ENCODE measurements around the gene COL9A3. TPM values are rescaled to one million over a fixed set of nuclear protein-coding genes. Genes with fewer than 3 reads are reported as not detected.

The COL9A3 gene
- polyA plus RNA-seq, 1 donor from 2014 or later = 3.1 TPM

GRCh38 chr20:62887152-62887859, 70.5 kb downstream of the COL9A3 start:
- H3K36me3 ChIP-seq (ENCODE audit: insufficient read depth, low read length) = no peaks in the 10 kb centered on the region
- no peak overlapping the region for H3K4me2 ChIP-seq (ENCODE audit: low read length)
- H3K27ac ChIP-seq (ENCODE audit: low read length) = no peak overlapping the region
- TF ChIP-seq, protein P1, sequence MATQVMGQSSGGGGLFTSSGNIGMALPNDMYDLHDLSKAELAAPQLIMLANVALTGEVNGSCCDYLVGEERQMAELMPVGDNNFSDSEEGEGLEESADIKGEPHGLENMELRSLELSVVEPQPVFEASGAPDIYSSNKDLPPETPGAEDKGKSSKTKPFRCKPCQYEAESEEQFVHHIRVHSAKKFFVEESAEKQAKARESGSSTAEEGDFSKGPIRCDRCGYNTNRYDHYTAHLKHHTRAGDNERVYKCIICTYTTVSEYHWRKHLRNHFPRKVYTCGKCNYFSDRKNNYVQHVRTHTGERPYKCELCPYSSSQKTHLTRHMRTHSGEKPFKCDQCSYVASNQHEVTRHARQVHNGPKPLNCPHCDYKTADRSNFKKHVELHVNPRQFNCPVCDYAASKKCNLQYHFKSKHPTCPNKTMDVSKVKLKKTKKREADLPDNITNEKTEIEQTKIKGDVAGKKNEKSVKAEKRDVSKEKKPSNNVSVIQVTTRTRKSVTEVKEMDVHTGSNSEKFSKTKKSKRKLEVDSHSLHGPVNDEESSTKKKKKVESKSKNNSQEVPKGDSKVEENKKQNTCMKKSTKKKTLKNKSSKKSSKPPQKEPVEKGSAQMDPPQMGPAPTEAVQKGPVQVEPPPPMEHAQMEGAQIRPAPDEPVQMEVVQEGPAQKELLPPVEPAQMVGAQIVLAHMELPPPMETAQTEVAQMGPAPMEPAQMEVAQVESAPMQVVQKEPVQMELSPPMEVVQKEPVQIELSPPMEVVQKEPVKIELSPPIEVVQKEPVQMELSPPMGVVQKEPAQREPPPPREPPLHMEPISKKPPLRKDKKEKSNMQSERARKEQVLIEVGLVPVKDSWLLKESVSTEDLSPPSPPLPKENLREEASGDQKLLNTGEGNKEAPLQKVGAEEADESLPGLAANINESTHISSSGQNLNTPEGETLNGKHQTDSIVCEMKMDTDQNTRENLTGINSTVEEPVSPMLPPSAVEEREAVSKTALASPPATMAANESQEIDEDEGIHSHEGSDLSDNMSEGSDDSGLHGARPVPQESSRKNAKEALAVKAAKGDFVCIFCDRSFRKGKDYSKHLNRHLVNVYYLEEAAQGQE (IDR thresholded peaks at IDR 0.05; ENCODE audit: borderline replicate concordance) = no peak
- no peak for TF ChIP-seq RAD21 (conservative IDR thresholded peaks at IDR 0.05)
- TF ChIP-seq EZH2 (IDR thresholded peaks at IDR 0.05; ENCODE audit: borderline replicate concordance, insufficient read depth, low read length, poor library complexity, severe bottlenecking) = no peak
- TF ChIP-seq MXI1 (conservative IDR thresholded peaks at IDR 0.05; ENCODE audit: poor library complexity, severe bottlenecking) = no peak
- no peak for TF ChIP-seq POLR2AphosphoS5 (IDR thresholded peaks at IDR 0.05)
- TF ChIP-seq, protein P2, sequence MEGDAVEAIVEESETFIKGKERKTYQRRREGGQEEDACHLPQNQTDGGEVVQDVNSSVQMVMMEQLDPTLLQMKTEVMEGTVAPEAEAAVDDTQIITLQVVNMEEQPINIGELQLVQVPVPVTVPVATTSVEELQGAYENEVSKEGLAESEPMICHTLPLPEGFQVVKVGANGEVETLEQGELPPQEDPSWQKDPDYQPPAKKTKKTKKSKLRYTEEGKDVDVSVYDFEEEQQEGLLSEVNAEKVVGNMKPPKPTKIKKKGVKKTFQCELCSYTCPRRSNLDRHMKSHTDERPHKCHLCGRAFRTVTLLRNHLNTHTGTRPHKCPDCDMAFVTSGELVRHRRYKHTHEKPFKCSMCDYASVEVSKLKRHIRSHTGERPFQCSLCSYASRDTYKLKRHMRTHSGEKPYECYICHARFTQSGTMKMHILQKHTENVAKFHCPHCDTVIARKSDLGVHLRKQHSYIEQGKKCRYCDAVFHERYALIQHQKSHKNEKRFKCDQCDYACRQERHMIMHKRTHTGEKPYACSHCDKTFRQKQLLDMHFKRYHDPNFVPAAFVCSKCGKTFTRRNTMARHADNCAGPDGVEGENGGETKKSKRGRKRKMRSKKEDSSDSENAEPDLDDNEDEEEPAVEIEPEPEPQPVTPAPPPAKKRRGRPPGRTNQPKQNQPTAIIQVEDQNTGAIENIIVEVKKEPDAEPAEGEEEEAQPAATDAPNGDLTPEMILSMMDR (IDR thresholded peaks at IDR 0.05; ENCODE audit: poor library complexity, severe bottlenecking) = no peak
- no peak for TF ChIP-seq TAF1 (IDR thresholded peaks at IDR 0.05; ENCODE audit: low read depth)
- TF ChIP-seq EP300 (conservative IDR thresholded peaks at IDR 0.05; ENCODE audit: poor library complexity, severe bottlenecking) = no peak
- no peak for TF ChIP-seq SMC3 (conservative IDR thresholded peaks at IDR 0.05; ENCODE audit: poor library complexity)
- no peak overlapping the region for H3K4me3 ChIP-seq (ENCODE audit: low read length)
- H3K9me2 ChIP-seq (ENCODE audit: insufficient read depth, low read length) = no peaks in the 10 kb centered on the region
- H3K79me2 ChIP-seq (replicated peaks; ENCODE audit: insufficient read depth, low read length) = no peaks in the 10 kb centered on the region
- no peaks in the 10 kb centered on the region for H4K20me1 ChIP-seq (ENCODE audit: insufficient read depth)
- H2AFZ ChIP-seq (ENCODE audit: low read depth, low read length) = no peak overlapping the region
- H3F3A ChIP-seq (ENCODE audit: insufficient read depth, low read length, poor library complexity, severe bottlenecking) = no peaks in the 10 kb centered on the region
- no peaks in the 10 kb centered on the region for H3K9me3 ChIP-seq (ENCODE audit: low read length)
- H3K9ac ChIP-seq (ENCODE audit: low read length) = no peak overlapping the region
- no peaks in the 10 kb centered on the region for H3K27me3 ChIP-seq (ENCODE audit: insufficient read depth, low read depth, low read length)

GRCh38 chr20:62887860-62888239, 71.0 kb downstream of the COL9A3 start:
- Histone ChIP-seq H3K4me2 (ENCODE audit: low read length) (no peak overlapping the region), H3K36me3 (ENCODE audit: insufficient read depth, low read length) (no peaks in the 10 kb centered on the region), H3K9me2 (ENCODE audit: insufficient read depth, low read length) (no peaks in the 10 kb centered on the region), H2AFZ (ENCODE audit: low read depth, low read length) (no peak overlapping the region), H3F3A (ENCODE audit: insufficient read depth, low read length, poor library complexity, severe bottlenecking) (no peaks in the 10 kb centered on the region), H3K79me2 (replicated peaks; ENCODE audit: insufficient read depth, low read length) (no peaks in the 10 kb centered on the region), H3K9ac (ENCODE audit: low read length) (no peak overlapping the region), H4K20me1 (ENCODE audit: insufficient read depth) (no peaks in the 10 kb centered on the region), H3K27ac (ENCODE audit: low read length) (no peak overlapping the region), H3K27me3 (ENCODE audit: insufficient read depth, low read depth, low read length) (no peaks in the 10 kb centered on the region), H3K4me3 (ENCODE audit: low read length) (no peak overlapping the region), H3K9me3 (ENCODE audit: low read length) (no peaks in the 10 kb centered on the region)
- TF ChIP-seq, protein P2 (IDR thresholded peaks at IDR 0.05; ENCODE audit: poor library complexity, severe bottlenecking) = no peak
- TF ChIP-seq SMC3 (conservative IDR thresholded peaks at IDR 0.05; ENCODE audit: poor library complexity) = no peak
- no peak for TF ChIP-seq TAF1 (IDR thresholded peaks at IDR 0.05; ENCODE audit: low read depth)
- no peak for TF ChIP-seq POLR2AphosphoS5 (IDR thresholded peaks at IDR 0.05)
- no peak for TF ChIP-seq EZH2 (IDR thresholded peaks at IDR 0.05; ENCODE audit: borderline replicate concordance, insufficient read depth, low read length, poor library complexity, severe bottlenecking)
- TF ChIP-seq RAD21 (conservative IDR thresholded peaks at IDR 0.05) = no peak
- no peak for TF ChIP-seq EP300 (conservative IDR thresholded peaks at IDR 0.05; ENCODE audit: poor library complexity, severe bottlenecking)
- TF ChIP-seq, protein P1 (IDR thresholded peaks at IDR 0.05; ENCODE audit: borderline replicate concordance) = no peak
- TF ChIP-seq MXI1 (conservative IDR thresholded peaks at IDR 0.05; ENCODE audit: poor library complexity, severe bottlenecking) = no peak

All from neural cell (in vitro differentiated cells).